Endothelial cell (in vitro differentiated cells): Measurements from ENCODE around the gene AIFM2. TPM values are rescaled to one million over a fixed set of nuclear protein-coding genes. Genes with fewer than 3 reads are reported as not detected.

Source experiments
- DNase-seq: peaks from one replicate; pipeline ENCODE4 v3.0.0; 2021; ENCODE audit warnings: low spot score
- H3K27ac Mint-ChIP-seq: one replicate; pipeline ENCODE4 v1.8.0; 2021; ENCODE audit warnings: mixed read lengths, inconsistent platforms; ENCODE audit not compliant: unreplicated experiment
- H3K27me3 Mint-ChIP-seq: one replicate; pipeline ENCODE4 v1.8.0; 2021; ENCODE audit warnings: mild to moderate bottlenecking, moderate library complexity, mixed read lengths, inconsistent platforms; ENCODE audit not compliant: unreplicated experiment
- H3K36me3 Mint-ChIP-seq: one replicate; pipeline ENCODE4 v1.8.0; 2021; ENCODE audit warnings: mild to moderate bottlenecking, low read depth, mixed read lengths, inconsistent platforms; ENCODE audit not compliant: unreplicated experiment
- H3K4me1 Mint-ChIP-seq: one replicate; pipeline ENCODE4 v1.8.0; 2021; ENCODE audit warnings: mild to moderate bottlenecking, mixed read lengths, inconsistent platforms; ENCODE audit not compliant: unreplicated experiment
- H3K4me3 Mint-ChIP-seq: one replicate; pipeline ENCODE4 v1.8.0; 2021; ENCODE audit warnings: mild to moderate bottlenecking, mixed read lengths, inconsistent platforms; ENCODE audit not compliant: unreplicated experiment
- H3K9me3 Mint-ChIP-seq: one replicate; pipeline ENCODE4 v1.8.0; 2021; ENCODE audit warnings: mixed read lengths, inconsistent platforms; ENCODE audit not compliant: unreplicated experiment
- total RNA-seq: library from RNA; stranded (reverse); fragmentation: NEBNext Ultra II Directional; extraction: Animal tissue kit (Norgen Biotek cat#: 25700); gene quantifications from one replicate; pipeline ENCODE4 v1.2.1, GENCODE V29; 2021; ENCODE audit not compliant: unreplicated experiment
- TF ChIP-seq, protein P1 (sequence below): fragments of 200-600 bp; sonication (generic); IDR thresholded peaks from one replicate; pipeline ENCODE4 v1.5.0; 2021; ENCODE audit warnings: antibody characterized with exemption; ENCODE audit not compliant: unreplicated experiment

Gene AIFM2
- total RNA-seq, 1 donor from 2014 or later, result 1.7 TPM

DNA sequence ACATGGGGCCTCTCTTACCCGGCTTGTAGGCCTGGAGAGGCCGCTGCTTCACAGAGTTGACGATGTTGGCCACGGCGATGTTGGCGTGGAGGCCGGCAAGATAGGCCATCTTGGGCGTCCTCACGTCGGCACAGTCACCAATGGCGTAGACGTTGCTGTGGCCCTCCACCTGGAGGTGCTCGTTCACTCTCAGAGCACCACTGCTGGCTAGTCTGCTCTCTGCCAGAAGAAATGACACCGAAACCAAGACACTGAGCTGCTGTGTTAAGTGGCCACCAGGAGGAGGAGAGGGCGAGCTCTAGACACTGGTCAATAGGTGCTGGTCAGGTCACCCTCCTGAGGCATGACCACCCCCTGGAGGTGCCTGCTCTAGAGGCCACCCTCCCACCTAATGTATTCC, 17.7 kb downstream of the AIFM2 start:
- TF ChIP-seq, protein P1, sequence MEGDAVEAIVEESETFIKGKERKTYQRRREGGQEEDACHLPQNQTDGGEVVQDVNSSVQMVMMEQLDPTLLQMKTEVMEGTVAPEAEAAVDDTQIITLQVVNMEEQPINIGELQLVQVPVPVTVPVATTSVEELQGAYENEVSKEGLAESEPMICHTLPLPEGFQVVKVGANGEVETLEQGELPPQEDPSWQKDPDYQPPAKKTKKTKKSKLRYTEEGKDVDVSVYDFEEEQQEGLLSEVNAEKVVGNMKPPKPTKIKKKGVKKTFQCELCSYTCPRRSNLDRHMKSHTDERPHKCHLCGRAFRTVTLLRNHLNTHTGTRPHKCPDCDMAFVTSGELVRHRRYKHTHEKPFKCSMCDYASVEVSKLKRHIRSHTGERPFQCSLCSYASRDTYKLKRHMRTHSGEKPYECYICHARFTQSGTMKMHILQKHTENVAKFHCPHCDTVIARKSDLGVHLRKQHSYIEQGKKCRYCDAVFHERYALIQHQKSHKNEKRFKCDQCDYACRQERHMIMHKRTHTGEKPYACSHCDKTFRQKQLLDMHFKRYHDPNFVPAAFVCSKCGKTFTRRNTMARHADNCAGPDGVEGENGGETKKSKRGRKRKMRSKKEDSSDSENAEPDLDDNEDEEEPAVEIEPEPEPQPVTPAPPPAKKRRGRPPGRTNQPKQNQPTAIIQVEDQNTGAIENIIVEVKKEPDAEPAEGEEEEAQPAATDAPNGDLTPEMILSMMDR, result no peak
- no peaks in the 10 kb centered on the region for H3K9me3 Mint-ChIP-seq
- H3K4me3 Mint-ChIP-seq, result no peak overlapping the region
- H3K27ac Mint-ChIP-seq, result no peak overlapping the region
- H3K36me3 Mint-ChIP-seq, result peaks cover 18% of the 10 kb centered on the region
- no peak for DNase-seq
- peaks cover 7% of the 10 kb centered on the region for H3K4me1 Mint-ChIP-seq
- peaks cover 11% of the 10 kb centered on the region for H3K27me3 Mint-ChIP-seq

DNA sequence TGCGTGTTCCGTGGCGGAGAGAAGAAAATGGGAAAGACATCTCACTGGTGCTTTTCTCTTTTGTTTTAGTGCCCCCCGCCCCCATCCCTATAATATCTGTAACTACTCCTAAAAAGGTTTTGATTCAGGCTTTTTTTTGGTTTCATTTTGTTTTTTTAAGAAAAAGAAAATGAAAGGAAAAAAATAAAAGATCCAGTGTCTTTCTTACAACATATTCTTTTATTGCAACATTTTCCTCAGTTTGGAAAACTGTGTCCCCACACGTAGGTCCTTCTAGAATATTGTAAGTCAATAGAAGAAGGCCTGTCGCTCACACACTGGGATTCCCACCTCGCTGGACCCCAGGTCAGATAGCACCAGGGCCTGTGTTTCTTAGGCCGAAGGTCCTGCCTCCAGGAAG, 20.6 kb downstream of the AIFM2 start:
- H3K4me1 Mint-ChIP-seq, result peaks cover 7% of the 10 kb centered on the region
- no peak for DNase-seq

DNA sequence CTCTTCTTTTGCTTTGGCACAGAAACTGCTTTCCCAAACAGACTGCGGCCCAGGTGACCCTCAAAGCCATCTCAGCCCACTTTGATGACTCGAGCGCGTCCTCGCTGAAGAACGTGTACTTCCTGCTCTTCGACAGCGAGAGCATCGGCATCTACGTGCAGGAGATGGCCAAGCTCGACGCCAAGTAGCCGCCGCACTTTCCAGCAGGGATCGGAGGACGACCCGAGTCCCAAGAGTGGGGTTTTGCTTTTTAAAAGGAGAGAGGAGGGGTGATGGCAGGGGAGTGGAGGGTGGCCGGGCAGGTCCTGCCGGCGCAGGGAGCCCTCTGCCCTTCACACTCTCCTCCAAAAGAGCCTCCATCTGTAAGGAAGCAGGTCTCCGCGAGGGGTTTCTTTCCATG, 21.1 kb downstream of the AIFM2 start:
- TF ChIP-seq, protein P1, result no peak
- no peak overlapping the region for H3K27ac Mint-ChIP-seq
- H3K36me3 Mint-ChIP-seq, result peaks cover 29% of the 10 kb centered on the region
- H3K4me3 Mint-ChIP-seq, result no peak overlapping the region
- H3K9me3 Mint-ChIP-seq, result no peaks in the 10 kb centered on the region
- H3K4me1 Mint-ChIP-seq, result peaks cover 7% of the 10 kb centered on the region
- peaks cover 8% of the 10 kb centered on the region for H3K27me3 Mint-ChIP-seq
- no peak for DNase-seq

More for the DNA sequence above, 20.6 kb downstream of the AIFM2 start:
- H3K4me3 Mint-ChIP-seq, result no peak overlapping the region
- no peaks in the 10 kb centered on the region for H3K9me3 Mint-ChIP-seq
- TF ChIP-seq, protein P1, result no peak
- H3K36me3 Mint-ChIP-seq, result peaks cover 29% of the 10 kb centered on the region
- no peak overlapping the region for H3K27ac Mint-ChIP-seq
- peaks cover 8% of the 10 kb centered on the region for H3K27me3 Mint-ChIP-seq

DNA sequence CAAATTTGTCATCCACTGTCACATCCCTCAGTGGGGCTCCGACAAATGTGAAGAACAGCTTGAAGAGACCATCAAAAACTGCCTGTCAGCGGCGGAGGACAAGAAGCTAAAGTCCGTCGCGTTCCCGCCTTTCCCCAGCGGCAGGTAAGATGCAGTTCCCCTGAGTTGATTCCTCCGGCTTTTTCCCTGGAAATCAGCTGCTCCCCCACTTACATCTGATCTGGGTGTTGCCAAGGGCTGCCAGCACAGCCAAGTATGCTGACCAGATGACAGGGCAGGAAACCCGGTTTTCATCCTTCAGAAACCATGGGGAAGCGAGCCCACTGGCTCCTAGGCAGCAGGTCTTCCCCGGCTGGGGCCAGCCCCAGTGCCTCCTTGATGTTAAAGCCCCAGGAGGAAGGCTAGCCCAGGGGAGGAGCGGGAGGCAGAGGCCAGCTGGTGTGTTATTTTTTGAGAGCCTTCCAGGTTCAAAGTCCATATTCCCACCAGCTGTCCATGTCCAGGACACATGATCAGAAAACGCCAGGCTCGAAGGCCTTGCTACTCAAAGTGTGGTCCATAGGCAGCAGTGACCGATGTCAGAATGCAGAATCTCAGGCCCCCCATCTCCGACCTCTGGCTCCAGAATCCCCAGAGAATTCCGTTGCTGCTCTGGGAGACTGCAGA, 23.4 kb downstream of the AIFM2 start:
- H3K9me3 Mint-ChIP-seq, result no peaks in the 10 kb centered on the region
- H3K27me3 Mint-ChIP-seq, result peaks cover 10% of the 10 kb centered on the region
- no peak overlapping the region for H3K4me3 Mint-ChIP-seq
- no peak overlapping the region for H3K27ac Mint-ChIP-seq
- no peak for DNase-seq
- H3K4me1 Mint-ChIP-seq, result no peaks in the 10 kb centered on the region
- H3K36me3 Mint-ChIP-seq, result peaks cover 42% of the 10 kb centered on the region
- TF ChIP-seq, protein P1, result no peak

DNA sequence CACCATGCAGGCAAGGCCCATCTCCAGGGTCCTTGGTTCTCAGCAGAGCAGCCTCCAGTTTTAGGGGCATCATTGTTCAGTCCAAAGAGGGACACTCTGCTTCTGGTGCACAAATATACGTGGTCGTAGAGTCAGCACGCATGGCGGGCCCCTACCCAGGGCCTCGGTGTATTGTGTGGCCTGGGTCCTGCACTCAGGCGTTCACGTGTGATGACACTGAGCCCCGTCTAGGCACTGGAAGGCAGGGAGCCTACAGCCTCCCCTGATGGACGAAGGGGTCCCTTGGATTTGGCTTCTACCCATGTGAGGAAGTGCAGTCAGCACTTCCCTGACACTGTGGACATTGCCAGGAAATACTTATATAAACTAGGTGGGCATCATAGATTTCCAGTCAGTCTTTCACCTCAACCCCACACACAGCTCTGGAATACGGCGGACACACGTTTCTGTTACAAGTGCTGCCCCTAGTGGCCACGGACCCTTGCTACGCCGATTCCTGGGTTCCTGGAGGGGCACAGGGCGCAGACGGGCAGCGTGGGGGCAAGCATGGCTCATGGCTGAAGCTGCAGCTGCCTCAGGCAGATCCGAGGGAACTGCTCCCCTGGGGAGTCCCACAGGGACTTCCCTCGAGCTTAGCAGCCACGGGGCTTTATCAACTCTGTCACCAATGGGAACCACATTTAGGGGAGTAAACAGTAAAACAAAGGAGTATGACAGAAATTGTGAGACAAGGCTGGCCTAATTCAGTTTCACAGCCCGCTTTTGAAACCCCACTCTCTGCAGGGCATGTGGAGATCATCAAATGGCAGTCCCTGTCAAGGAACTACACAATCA, 25.4 kb downstream of the AIFM2 start:
- DNase-seq, result peak; percentile 73
- H3K9me3 Mint-ChIP-seq, result no peaks in the 10 kb centered on the region
- peaks cover 42% of the 10 kb centered on the region for H3K36me3 Mint-ChIP-seq
- no peaks in the 10 kb centered on the region for H3K4me1 Mint-ChIP-seq
- H3K4me3 Mint-ChIP-seq, result no peak overlapping the region
- H3K27ac Mint-ChIP-seq, result no peak overlapping the region
- peaks cover 8% of the 10 kb centered on the region for H3K27me3 Mint-ChIP-seq
- TF ChIP-seq, protein P1, result peak; percentile 81
